Heart right ventricle (tissue), 16 donors: ENCODE data around the gene UBLCP1. TPM values are rescaled to one million over a fixed set of nuclear protein-coding genes. Genes with fewer than 3 reads are reported as not detected.
"Not testable (repeated sequence)": the region's sequence is repeated elsewhere in the genome, so short reads cannot be mapped to it uniquely, and the experiment has no call there.

Experiments
- ATAC-seq, 8 donors: fragments of 200-7000 bp; cut with Tn5 transposase; one replicate each; pipeline ENCODE4 v1.9.1; 2020; ENCODE audit warnings: mild to moderate bottlenecking in 8 of 8, moderate library complexity in 8 of 8, moderate number of reproducible peaks in 1 of 8
- DNase-seq, 2 donors: peaks; one replicate each; pipeline ENCODE4 v3.0.0-alpha.2; 2020
- H3K27ac ChIP-seq, 10 donors: fragments of 200-600 bp; sonication (generic) in 2 of 10; one replicate each; pipeline versions ENCODE4 v1.5.0 to v1.8.0; 2020 to 2022; ENCODE audit warnings: mild to moderate bottlenecking in 3 of 10
- H3K27me3 ChIP-seq, 7 donors: fragments of 200-600 bp; one replicate each; pipeline ENCODE4 v1.8.0; 2021 to 2022; ENCODE audit warnings: mild to moderate bottlenecking in 2 of 7
- H3K36me3 ChIP-seq, 9 donors: fragments of 200-600 bp; sonication (generic) in 1 of 9; one replicate each; pipeline versions ENCODE4 v1.5.0 to v1.8.0; 2020 to 2022; ENCODE audit warnings: mild to moderate bottlenecking in 2 of 9
- H3K4me1 ChIP-seq, 9 donors: fragments of 200-600 bp; sonication (generic) in 1 of 9; one replicate each; pipeline versions ENCODE4 v1.5.0 to v1.8.0; 2020 to 2022; ENCODE audit warnings: mild to moderate bottlenecking in 4 of 9
- H3K4me3 ChIP-seq, 10 donors: fragments of 200-600 bp; sonication (generic) in 2 of 10; one replicate each; pipeline versions ENCODE4 v1.5.0 to v1.8.0; 2020 to 2022; ENCODE audit warnings: mild to moderate bottlenecking in 7 of 10, moderate library complexity in 2 of 10
- H3K9me3 ChIP-seq, 11 donors: fragments of 200-600 bp in 10 of 11; sonication (generic) in 2 of 11; one replicate each; pipeline versions ENCODE4 v1.5.0 to v1.8.0; 2013 to 2022; ENCODE audit warnings: mild to moderate bottlenecking in 2 of 11, control low read depth in 1 of 11, moderate library complexity in 1 of 11
- CTCF ChIP-seq, 9 donors: fragments of 200-600 bp; sonication (generic) in 2 of 9; IDR thresholded peaks; one replicate each; pipeline versions ENCODE4 v1.5.0 to v1.8.0; 2021 to 2022; ENCODE audit warnings: antibody characterized with exemption in 9 of 9, mild to moderate bottlenecking in 5 of 9, moderate library complexity in 1 of 9
- WGBS, 2 donors: extraction: QIAGEN DNeasy Blood & Tissue Kit; methylation state at CpG; one replicate each; pipeline ENCODE4 v1.1.7; 2013; ENCODE audit warnings: inconsistent platforms in 1 of 2; 5-methylcytosine and 5-hydroxymethylcytosine counted together
- intact Hi-C, 10 donors: fragments of 100-400 bp; cut with DNase I; formaldehyde crosslinking; loops; one replicate each; pipeline versions ENCODE4 v1.11.1 to v1.14.2; 2022
- polyA plus RNA-seq, 2 donors: library from polyadenylated mRNA; stranded (reverse); fragments of 200-250 nt; gene quantifications; one replicate each; pipeline ENCODE4 v1.2.3, GENCODE V29; 2013
- total RNA-seq, 10 donors: library from RNA; stranded (reverse); fragmentation: NEBNext Ultra II Directional in 3 of 10; extraction: Animal tissue kit (Norgen Biotek cat#: 25700) in 3 of 10; gene quantifications; one replicate each; pipeline versions ENCODE4 v1.2.1 to v1.2.4, GENCODE V29; 2021 to 2023
- donor health status: Arrhythmogenic right ventricular cardiomyopathy.
- donor health status: ischemic (EF 13 %, LVEDD 7.1; RV severe dilation, severe dysfunction).
- donor health status: healthy with polysubstance abuse.
- donor health status: DM: no; HTN: yes; CAD: no.
- donor health status: DM: no; HTN: no; CAD: no.
- donor health status: ischemic (EF 25% LVEDD 6.9; RV normal size, moderate dysfunction).
- donor health status: ischemic (EF 25% LVEDD 5.7; RV mildly dilated, moderate dysfunction).
- donor health status: healthy.
- donor health status: DM: yes; HTN: yes; CAD: no.
- donor health status: Ischemic cardiomyopathy.
- donor health status: ischemic (EF 35%, LVEDD 5.7; RV mildly dilated, moderate dysfunction).
- donor health status: nonischemic (EF 11% LVEDD 7.7; RV severe dilation, severe dysfunction).
- donor health status: DM: yes; HTN: yes; CAD: no.
- donor health status: PGD.
- donor health status: ischemic (EF 29% LVEDD 5.4; RV normal size, mild dysfunction).
- donor health status: nonischemic (EF 23%, LVEDD 6.1; RV moderate dilation, normal function).

Gene UBLCP1
- total and polyA plus RNA-seq, 12 donors, result 11.6 to 20.9 (median 13.9) TPM

DNA sequence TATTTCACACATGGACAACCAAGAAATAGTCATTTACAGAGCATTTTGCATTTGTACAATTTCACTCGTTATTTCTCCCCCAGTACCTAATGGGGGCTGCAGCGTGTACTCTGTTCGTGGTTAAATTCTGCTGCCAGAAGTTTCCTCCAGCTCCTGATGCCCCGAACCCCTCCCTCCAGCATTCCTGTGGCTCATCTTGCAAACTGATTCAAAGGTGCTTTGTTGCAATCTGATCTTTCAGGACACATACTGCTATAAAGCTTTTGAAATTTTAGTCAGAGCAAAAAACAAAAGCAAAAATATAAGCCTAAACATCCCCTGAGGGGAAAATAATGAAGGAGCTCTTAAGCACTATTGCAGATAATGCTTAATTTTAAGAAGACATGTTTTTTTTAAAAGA is 27.7 kb downstream of the UBLCP1 start:
- DNase-seq, result no peak
- no peak overlapping the region for H3K27ac ChIP-seq
- peaks cover 0 to 6% (median 0%) of the 10 kb centered on the region in 9 donors for H3K36me3 ChIP-seq
- whole genome bisulfite sequencing, 2 donors, result 81% methylated on average over 4 of the region's 4 CpGs
- no peak for ATAC-seq
- H3K4me1 ChIP-seq, result peaks cover 0 to 5% (median 0%) of the 10 kb centered on the region in 9 donors
- no peak overlapping the region for H3K4me3 ChIP-seq
- peaks cover 0 to 6% (median 0%) of the 10 kb centered on the region in 11 donors for H3K9me3 ChIP-seq
- intact Hi-C loops, result loop anchor here in 1 of 10 donors (5.0 kb wide), 1 partner anchor 697 kb away; no protein-coding TSS in a partner anchor
- no peaks in the 10 kb centered on the region for H3K27me3 ChIP-seq
- TF ChIP-seq CTCF (IDR thresholded peaks at IDR 0.05), result no peak

DNA sequence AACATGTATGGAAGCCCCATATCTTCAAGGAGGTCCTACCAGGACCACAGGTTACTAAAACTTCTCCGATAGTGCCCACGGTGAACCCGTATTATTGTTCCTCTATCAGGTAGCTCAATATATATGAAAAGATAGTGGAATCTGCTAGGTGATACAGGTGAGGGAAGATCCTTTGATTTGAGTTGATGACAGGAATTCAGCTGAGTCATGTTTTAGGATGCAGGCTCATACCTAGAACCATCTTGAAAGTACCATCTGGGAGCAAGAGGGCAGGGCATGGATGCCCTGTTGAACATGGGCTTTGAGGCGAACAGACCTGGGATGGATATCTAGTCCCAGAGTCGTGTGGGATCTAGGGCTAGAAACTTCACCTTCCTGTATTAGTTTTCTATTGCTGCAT is 31.8 kb downstream of the UBLCP1 start:
- ATAC-seq (no peak), DNase-seq (no peak)
- no peak overlapping the region for H3K27ac ChIP-seq
- WGBS, 2 donors, result 91 to 95% methylated on average over 5 of the region's 5 CpGs
- no peaks in the 10 kb centered on the region for H3K4me1 ChIP-seq
- no peaks in the 10 kb centered on the region for H3K27me3 ChIP-seq
- no peaks in the 10 kb centered on the region for H3K36me3 ChIP-seq
- no peak overlapping the region for H3K4me3 ChIP-seq
- peaks cover 0 to 24% (median 7%) of the 10 kb centered on the region in 11 donors for H3K9me3 ChIP-seq
- no peak for TF ChIP-seq CTCF (IDR thresholded peaks at IDR 0.05)
- intact Hi-C loops, result loop anchor here in 1 of 10 donors (5.0 kb wide), 1 partner anchor 692 kb away; no protein-coding TSS in a partner anchor

DNA sequence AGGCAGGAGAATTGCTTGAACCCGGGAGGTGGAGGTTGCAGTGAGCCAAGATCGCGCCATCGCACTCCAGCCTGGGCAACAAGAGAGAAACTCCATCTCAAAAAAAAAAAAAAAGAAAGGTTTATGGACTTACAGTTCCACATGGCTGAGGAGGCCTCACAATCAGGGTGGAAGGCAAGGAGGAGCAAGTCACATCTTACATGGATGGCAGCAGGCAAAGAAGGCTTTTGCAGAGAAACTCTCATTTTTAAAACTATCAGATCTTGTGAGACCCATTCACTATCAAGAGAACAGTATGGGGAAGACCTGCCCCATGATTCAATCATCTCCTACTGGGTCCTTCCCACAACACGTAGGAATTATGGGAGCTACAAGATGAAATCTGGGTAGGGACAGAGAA is 34.2 kb downstream of the UBLCP1 start:
- DNase-seq, ATAC-seq, H3K4me3 ChIP-seq, H3K36me3 ChIP-seq, H3K4me1 ChIP-seq, intact Hi-C loops, H3K27me3 ChIP-seq, H3K27ac ChIP-seq: not testable (repeated sequence)
- H3K9me3 ChIP-seq, result peaks cover 0 to 30% (median 7%) of the 10 kb centered on the region in 11 donors
- WGBS, 2 donors, result 93 to 97% methylated on average over 5 of the region's 5 CpGs

DNA sequence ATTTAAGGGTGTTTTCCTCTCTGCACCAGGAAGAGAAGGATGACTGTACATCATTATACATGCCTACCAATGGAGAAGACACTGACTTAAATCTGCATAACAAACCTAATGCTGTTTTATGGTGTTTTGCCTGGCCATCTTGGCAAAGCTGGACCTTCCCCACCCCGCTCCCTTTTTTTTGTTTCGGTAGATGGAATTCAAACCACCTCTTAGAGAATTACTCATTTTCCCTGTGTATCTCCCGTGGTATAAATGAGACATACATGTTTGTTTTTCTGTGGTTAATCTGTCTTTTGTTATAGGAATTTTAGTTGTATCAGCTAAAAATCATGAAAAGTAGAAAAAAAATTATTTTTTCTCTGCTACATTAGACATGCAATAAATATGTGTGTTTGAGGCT is 38.4 kb downstream of the UBLCP1 start:
- Histone ChIP-seq H3K36me3 (no peaks in the 10 kb centered on the region), H3K4me1 (no peaks in the 10 kb centered on the region), H3K9me3 (peaks cover 0 to 47% (median 7%) of the 10 kb centered on the region in 11 donors), H3K27me3 (no peaks in the 10 kb centered on the region), H3K4me3 (no peak overlapping the region), H3K27ac (no peak overlapping the region)
- no peak for DNase-seq
- WGBS, 2 donors, result 86 to 87% methylated on average over 3 of the region's 3 CpGs
- no peak for ATAC-seq
- TF ChIP-seq CTCF (IDR thresholded peaks at IDR 0.05), result no peak
- intact Hi-C loops, result no loop called here

DNA sequence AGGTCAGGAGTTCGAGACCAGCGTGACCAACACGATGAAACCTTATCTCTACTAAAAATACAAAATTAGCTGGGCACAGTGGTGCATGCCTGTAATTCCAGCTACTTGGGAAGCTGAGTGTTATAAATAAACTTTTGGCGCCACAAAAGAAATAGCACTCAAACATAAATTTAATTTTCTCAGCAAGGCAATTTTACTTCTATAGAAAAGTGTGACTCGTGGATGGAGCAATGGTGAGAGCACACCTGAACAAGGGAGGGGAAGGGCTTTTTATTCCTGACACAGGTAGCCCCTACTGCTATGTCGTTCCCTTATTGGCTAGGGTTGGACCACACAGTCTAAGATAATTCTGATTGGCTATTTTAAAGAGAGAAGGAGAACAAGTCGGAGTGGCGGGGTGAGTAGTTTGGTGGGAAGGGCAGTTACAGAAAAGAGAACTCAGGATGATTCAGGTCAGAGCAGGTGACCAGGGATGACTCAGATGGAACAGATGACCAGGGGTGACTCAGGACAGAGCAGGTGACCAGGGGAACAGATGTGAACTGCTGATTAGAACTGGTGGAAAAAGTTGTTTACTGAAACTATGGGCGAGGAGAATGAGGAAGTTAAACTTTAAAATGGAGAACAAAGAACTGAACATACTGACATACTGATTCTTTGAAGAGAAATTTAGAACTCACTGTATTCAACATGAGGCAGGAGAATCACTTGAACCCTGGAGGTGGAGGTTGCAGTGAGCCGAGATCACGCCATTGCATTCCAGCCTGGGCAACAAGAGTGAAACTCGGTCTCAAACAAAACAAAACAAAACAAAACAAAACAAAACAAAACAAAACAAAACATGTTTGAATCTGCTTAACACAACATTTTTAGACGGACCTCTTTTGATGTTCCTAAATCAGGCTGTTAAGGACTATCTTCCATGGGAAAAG is 39.1 kb downstream of the UBLCP1 start:
- H3K27me3 ChIP-seq, DNase-seq, H3K4me1 ChIP-seq, H3K4me3 ChIP-seq, intact Hi-C loops, H3K36me3 ChIP-seq, H3K27ac ChIP-seq, ATAC-seq: not testable (repeated sequence)
- WGBS, 2 donors, result 83% methylated on average over 13 of the region's 13 CpGs
- peaks cover 0 to 47% (median 7%) of the 10 kb centered on the region in 11 donors for H3K9me3 ChIP-seq
